PC-3 (cell line): ENCODE results near the gene ITGA3. TPM values are rescaled to one million over a fixed set of nuclear protein-coding genes. Genes with fewer than 3 reads are reported as not detected.

ENCODE experiments used
- ATAC-seq: fragments of 200-7000 bp; cut with Tn5 transposase; 2 replicates; pipeline ENCODE4 v1.9.1; 2020; ENCODE audit warnings: mild to moderate bottlenecking, moderate library complexity
- BruUV-seq: library from RNA; stranded (reverse); fragments of 400-500 nt; replicated peaks from 2 replicates; lab custom pipeline; 2021; lab: Mats Ljungman, UMichigan
- CTCF ChIA-PET: fragments of 300-600 bp; sonication (Branson Sonifier 250); formaldehyde crosslinking; loops from one replicate; lab custom pipeline; 2022; ENCODE audit warnings: antibody characterized with exemption; lab: Charles Lee
- POLR2A ChIA-PET: fragments of 300-600 bp; sonication (Branson Sonifier 250); formaldehyde crosslinking; loops from one replicate; lab custom pipeline; 2022; ENCODE audit warnings: antibody characterized with exemption; ENCODE audit not compliant: unreplicated experiment; lab: Charles Lee
- DNase-seq: peaks from one replicate; pipeline ENCODE4 v3.0.0-alpha.2; 2015
- H2AFZ ChIP-seq: fragments of 300-600 bp; sonication (generic); 2 replicates; pipeline ENCODE4 v1.6.0; 2016; ENCODE audit warnings: antibody characterized with exemption, low read length
- H3F3A ChIP-seq: fragments of 300-600 bp; sonication (generic); one replicate; pipeline ENCODE4 v1.6.0; 2017; ENCODE audit warnings: antibody characterized with exemption, low read length, control low read depth, mild to moderate bottlenecking; ENCODE audit not compliant: unreplicated experiment
- H3K27ac ChIP-seq: fragments of 300-600 bp; sonication (generic); 2 replicates; pipeline ENCODE4 v1.5.1; 2016; ENCODE audit warnings: mild to moderate bottlenecking, low read length
- H3K27me3 ChIP-seq: fragments of 300-600 bp; sonication (generic); 2 replicates; pipeline ENCODE4 v1.6.1; 2016; ENCODE audit warnings: low read length, mixed read lengths
- H3K36me3 ChIP-seq: fragments of 300-600 bp; sonication (generic); 2 replicates; pipeline ENCODE4 v1.6.1; 2016; ENCODE audit warnings: low read depth, mixed run types, low read length, mixed read lengths
- H3K4me1 ChIP-seq: fragments of 300-600 bp; sonication (generic); 2 replicates; pipeline ENCODE4 v1.5.1; 2016; ENCODE audit warnings: low read length; ENCODE audit not compliant: insufficient read depth
- H3K4me2 ChIP-seq: fragments of 300-600 bp; sonication (generic); 2 replicates; pipeline ENCODE4 v1.6.0; 2016; ENCODE audit warnings: low read length
- H3K4me3 ChIP-seq: fragments of 300-600 bp; sonication (generic); 2 replicates; pipeline ENCODE4 v1.5.1; 2016; ENCODE audit warnings: mild to moderate bottlenecking, low read length, mixed read lengths
- H3K79me2 ChIP-seq: fragments of 300-600 bp; sonication (generic); 2 replicates; pipeline ENCODE4 v1.6.1; 2017; ENCODE audit warnings: low read length, mixed read lengths
- H3K9ac ChIP-seq: fragments of 300-600 bp; sonication (generic); 2 replicates; pipeline ENCODE4 v1.6.0; 2016; ENCODE audit warnings: mild to moderate bottlenecking, low read length
- H3K9me2 ChIP-seq: fragments of 300-600 bp; sonication (generic); replicated peaks from 2 replicates; pipeline ENCODE4 v1.6.1; 2016; ENCODE audit warnings: mixed run types, low read length, mixed read lengths
- H3K9me3 ChIP-seq: fragments of 300-600 bp; sonication (generic); 2 replicates; pipeline ENCODE4 v1.6.1; 2016; ENCODE audit warnings: low read length, mixed read lengths
- H4K20me1 ChIP-seq: fragments of 300-600 bp; sonication (generic); 2 replicates; pipeline ENCODE4 v1.6.1; 2016; ENCODE audit warnings: low read length, mixed read lengths
- CTCF ChIP-seq: fragments of 300-600 bp; sonication (generic); conservative IDR thresholded peaks from 2 replicates; pipeline ENCODE4 v1.5.1; 2017; ENCODE audit warnings: antibody characterized with exemption, low read depth, mild to moderate bottlenecking, low read length
- EZH2 ChIP-seq: fragments of 300-600 bp; sonication (generic); IDR thresholded peaks from one replicate; pipeline ENCODE4 v1.6.1; 2017; ENCODE audit warnings: antibody characterized with exemption, mild to moderate bottlenecking, low read length; ENCODE audit not compliant: unreplicated experiment
- EZH2phosphoT487 ChIP-seq: fragments of 300-600 bp; sonication (generic); IDR thresholded peaks from 2 replicates; pipeline ENCODE4 v1.6.1; 2018; ENCODE audit warnings: mild to moderate bottlenecking, antibody characterized with exemption, low read length, borderline replicate concordance
- intact Hi-C: fragments of 100-400 bp; cut with micrococcal nuclease; formaldehyde crosslinking; loops from 2 replicates; pipeline ENCODE4 v1.9.0; 2023
- total RNA-seq: library from RNA; depleted of rRNA; stranded (reverse); fragments of >200 nt; gene quantifications from 2 replicates; pipeline ENCODE4 v1.2.3, GENCODE V29; 2014

ITGA3 gene
- total RNA-seq, 1 experiment from 2014 or later, result 598 TPM

- Histone ChIP-seq H3K4me3 (no peak overlapping the region), H3K27ac (peak overlapping the region; percentile 96), H3K9me2 (no peaks in the 10 kb centered on the region), H3K9me3 (no peaks in the 10 kb centered on the region), H3K4me1 (peaks cover 50% of the 10 kb centered on the region), H4K20me1 (no peaks in the 10 kb centered on the region), H3K9ac (no peak overlapping the region), H3K27me3 (no peaks in the 10 kb centered on the region), H3F3A (peaks cover 25% of the 10 kb centered on the region), H2AFZ (no peak overlapping the region), H3K79me2 (peaks cover 81% of the 10 kb centered on the region), H3K36me3 (peaks cover 67% of the 10 kb centered on the region), H3K4me2 (0 out of 2 replicates have a peak overlapping the region, but pooled peaks have one; percentile 3)
- no TSS peak for BruUV-seq
- CTCF ChIA-PET, result no interaction called here
- intact Hi-C loops, result no loop called here
- DNase-seq (peak; percentile 41), ATAC-seq (no peak)
- POLR2A ChIA-PET, result no interaction called here
- TF ChIP-seq CTCF (no peak), EZH2 (no peak), EZH2phosphoT487 (no peak)
Measured at GRCh38 chr17:50066995-50067394, 11.1 kb downstream of the ITGA3 start.

GRCh38 chr17:50067996-50068395 lies 12.1 kb downstream of the ITGA3 start:
- H3K4me2 ChIP-seq, result no peak overlapping the region

More at GRCh38 chr17:50067996-50068395, 12.1 kb downstream of the ITGA3 start:
- no TSS peak for BruUV-seq
- intact Hi-C loops, result no loop called here
- Histone ChIP-seq H3K9me2 (no peaks in the 10 kb centered on the region), H2AFZ (no peak overlapping the region), H3K4me1 (peaks cover 42% of the 10 kb centered on the region), H3K79me2 (peaks cover 79% of the 10 kb centered on the region), H3K4me3 (no peak overlapping the region), H3F3A (peaks cover 19% of the 10 kb centered on the region), H3K9ac (no peak overlapping the region), H3K27ac (no peak overlapping the region), H3K36me3 (peaks cover 74% of the 10 kb centered on the region), H4K20me1 (no peaks in the 10 kb centered on the region), H3K9me3 (no peaks in the 10 kb centered on the region), H3K27me3 (no peaks in the 10 kb centered on the region)
- ATAC-seq, result no peak
- TF ChIP-seq EZH2 (no peak), EZH2phosphoT487 (no peak), CTCF (no peak)
- no peak for DNase-seq
- POLR2A ChIA-PET, result no interaction called here
- CTCF ChIA-PET, result no interaction called here
